ENCODE measurements around the gene DHX8. TPM values are rescaled to one million over a fixed set of nuclear protein-coding genes. Genes with fewer than 3 reads are reported as not detected.

DHX8 gene
- total and polyA plus RNA-seq, 2 of the 8 experiments (the other 6 are each of a cell fraction or from before 2014, with no cell fraction given): 30.5 to 59.4 TPM

DNA sequence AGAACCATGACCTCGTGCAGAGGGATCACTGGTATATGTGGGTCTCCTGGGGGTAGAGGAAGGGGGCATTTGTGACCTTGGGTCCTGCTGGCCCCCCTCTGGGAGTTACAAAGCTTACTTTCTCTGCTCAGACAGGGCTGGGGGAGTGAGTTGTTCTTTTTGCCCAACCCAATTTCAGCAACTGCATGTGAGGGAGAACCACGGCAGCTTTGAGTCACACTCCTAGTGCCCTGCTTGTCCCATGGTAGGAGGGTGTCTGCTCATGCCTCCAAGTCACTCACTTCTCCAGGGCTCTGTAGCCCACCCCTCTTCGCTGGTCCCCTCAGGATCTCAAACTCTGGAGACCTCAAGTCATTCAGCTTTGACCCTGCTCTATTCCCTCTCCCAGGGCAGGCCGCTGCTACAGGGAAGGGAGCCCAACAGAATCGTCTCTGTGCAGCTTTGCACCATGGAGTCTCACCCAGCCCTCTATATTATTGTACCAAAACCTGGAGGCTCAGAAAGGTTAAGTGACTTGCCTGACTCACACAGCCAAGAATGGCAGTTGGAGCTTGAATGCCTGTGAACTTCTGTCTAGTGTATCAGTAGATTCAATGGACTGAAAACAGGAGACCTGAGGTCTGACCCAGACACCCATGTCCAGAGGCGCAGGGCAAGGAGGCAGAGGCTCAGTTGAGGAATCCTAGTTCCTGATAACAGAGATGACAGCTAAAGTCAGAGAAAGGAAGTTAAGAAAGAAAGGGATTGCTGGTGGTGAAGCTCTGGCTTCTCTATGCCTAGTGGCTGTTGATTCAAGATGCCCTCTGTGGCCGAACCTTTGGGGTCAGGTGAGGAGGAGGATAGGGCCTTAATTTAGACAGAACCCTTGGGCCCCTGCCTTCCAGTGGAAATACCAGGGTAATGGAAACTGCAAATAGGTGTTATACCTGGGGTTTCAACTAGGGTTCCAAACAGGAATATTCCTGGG lies 77.0 kb downstream of the DHX8 start:
- Histone ChIP-seq H3K9me3 (ENCODE audit: insufficient read depth in 2 of 2, low read depth in 1 of 2, low read length in 1 of 2) (no peaks in the 10 kb centered on the region), H4K8ac (ENCODE audit: extremely low read depth, insufficient read depth, low read length) (no peak overlapping the region), H3K23me2 (ENCODE audit: low read depth, low read length) (no peaks in the 10 kb centered on the region), H2BK15ac (ENCODE audit: low read length) (no peak overlapping the region), H3K14ac (ENCODE audit: insufficient read length) (no peak overlapping the region), H4K91ac (replicated peaks; ENCODE audit: insufficient read length, low read length) (no peak overlapping the region), H3K4ac (replicated peaks; ENCODE audit: insufficient read length, low read depth, low read length) (no peak overlapping the region), H3K18ac (ENCODE audit: extremely low read depth, low read length) (no peak overlapping the region), H3K27me3 (replicated peaks in 1 of 4; ENCODE audit: control insufficient read depth in 3 of 4, extremely low read depth in 1 of 4, insufficient read depth in 3 of 4, low read length in 3 of 4) (peaks cover 0 to 3% (median 1%) of the 10 kb centered on the region in 4 experiments; a peak in 3 of 7 replicates), H3K23ac (ENCODE audit: insufficient read length) (no peak overlapping the region), H3K56ac (replicated peaks; ENCODE audit: insufficient read length, low read depth, low read length) (no peak overlapping the region), H3K4me2 (ENCODE audit: insufficient read depth in 1 of 2, low read depth in 2 of 2, low read length in 2 of 2) (no peak overlapping the region), H3K9ac (replicated peaks in 1 of 4; ENCODE audit: extremely low read depth in 1 of 4, low read depth in 3 of 4, low read length in 3 of 4) (no peak overlapping the region), H2BK20ac (ENCODE audit: low read length) (no peak overlapping the region), H4K20me1 (replicated peaks in 1 of 2; ENCODE audit: control insufficient read depth in 1 of 2, insufficient read depth in 2 of 2, low read length in 2 of 2) (no peaks in the 10 kb centered on the region), H3K4me3 (ENCODE audit: extremely low read depth in 1 of 4, insufficient read depth in 2 of 4, low read depth in 3 of 4, low read length in 4 of 4) (no peak overlapping the region), H2AFZ (ENCODE audit: low read length) (no peak overlapping the region), H3K36me3 (ENCODE audit: control insufficient read depth in 2 of 4, insufficient read depth in 4 of 4, low read length in 3 of 4) (no peaks in the 10 kb centered on the region), H4K5ac (ENCODE audit: insufficient read length, low read depth, low read length) (no peak overlapping the region), H3K79me1 (ENCODE audit: low read depth, low read length) (no peaks in the 10 kb centered on the region), H2BK120ac (replicated peaks; ENCODE audit: low read depth, low read length) (no peak overlapping the region), H2BK12ac (ENCODE audit: low read depth, low read length) (no peak overlapping the region), H2AK5ac (ENCODE audit: low read depth, low read length) (no peak overlapping the region), H3K79me2 (ENCODE audit: control insufficient read depth in 1 of 2, insufficient read depth in 2 of 2, low read length in 2 of 2) (no peaks in the 10 kb centered on the region), H3K4me1 (replicated peaks in 1 of 4; ENCODE audit: control insufficient read depth in 3 of 4, insufficient read depth in 4 of 4, low read length in 3 of 4) (peaks cover 13 to 24% (median 20%) of the 10 kb centered on the region in 4 experiments), H3K27ac (ENCODE audit: low read depth, low read length) (no peak overlapping the region), H2BK5ac (ENCODE audit: low read depth, low read length) (no peak overlapping the region)
- WGBS, 2 experiments (ENCODE audit: extremely low coverage in 1 of 2, insufficient coverage in 1 of 2, insufficient read length in 1 of 2, insufficient replicate concordance in 2 of 2, low coverage in 1 of 2, low lambda C conversion rate in 2 of 2, missing lambda C conversion rate in 1 of 2): 92% methylated on average over 7 of the region's 7 CpGs; no CpG with 5 or more reads in 1 of the 2 experiments
- ChIA-PET CTCF (ENCODE audit: partially characterized antibody) (interaction anchor here (0.8 to 6.6 kb wide), 8 partner anchors 9 to 113 kb away, joined by 3 to 65 read pairs (median 4); no protein-coding TSS in a partner anchor), POLR2A (ENCODE audit: partially characterized antibody) (interaction anchor here (0.9 to 5.6 kb wide), 5 partner anchors 8 to 31 kb away, joined by 3 to 36 read pairs (median 4); no protein-coding TSS in a partner anchor)
- DNase-seq (ENCODE audit: low read depth in 1 of 2, low spot score in 2 of 2) (no peak), FAIRE-seq (no peak)
- TF ChIP-seq SIN3A (conservative IDR thresholded peaks at IDR 0.05 in 1 of 2, IDR thresholded peaks at IDR 0.05 in 1 of 2; ENCODE audit: low read depth in 1 of 2, low read length in 2 of 2): no peak
- TF ChIP-seq HDAC6 (IDR thresholded peaks at IDR 0.05; ENCODE audit: low read depth, low read length): no peak
- no peak for TF ChIP-seq ZNF274 (IDR thresholded peaks at IDR 0.05; ENCODE audit: borderline replicate concordance, extremely low read depth, low read length)
- TF ChIP-seq SRF (IDR thresholded peaks at IDR 0.05; ENCODE audit: low read depth, low read length): no peak
- no peak for TF ChIP-seq POLR2AphosphoS5 (IDR thresholded peaks at IDR 0.05; ENCODE audit: low read depth, low read length)
- TF ChIP-seq CTBP2 (IDR thresholded peaks at IDR 0.05; ENCODE audit: borderline replicate concordance, insufficient read depth, insufficient read length, low read length): no peak
- TF ChIP-seq GABPA (IDR thresholded peaks at IDR 0.05; ENCODE audit: borderline replicate concordance, insufficient read depth, low read length): no peak
- TF ChIP-seq EGR1 (IDR thresholded peaks at IDR 0.05; ENCODE audit: borderline replicate concordance, low read depth, low read length): no peak
- TF ChIP-seq CBX8 (IDR thresholded peaks at IDR 0.05; ENCODE audit: borderline replicate concordance, low read depth, low read length): no peak
- no peak for TF ChIP-seq SIX5 (IDR thresholded peaks at IDR 0.05; ENCODE audit: low read depth, low read length)
- no peak for TF ChIP-seq SUZ12 (IDR thresholded peaks at IDR 0.05; ENCODE audit: low read length)

Data from H1 (cell line).